ENCODE data around the gene RDH13.

DNA sequence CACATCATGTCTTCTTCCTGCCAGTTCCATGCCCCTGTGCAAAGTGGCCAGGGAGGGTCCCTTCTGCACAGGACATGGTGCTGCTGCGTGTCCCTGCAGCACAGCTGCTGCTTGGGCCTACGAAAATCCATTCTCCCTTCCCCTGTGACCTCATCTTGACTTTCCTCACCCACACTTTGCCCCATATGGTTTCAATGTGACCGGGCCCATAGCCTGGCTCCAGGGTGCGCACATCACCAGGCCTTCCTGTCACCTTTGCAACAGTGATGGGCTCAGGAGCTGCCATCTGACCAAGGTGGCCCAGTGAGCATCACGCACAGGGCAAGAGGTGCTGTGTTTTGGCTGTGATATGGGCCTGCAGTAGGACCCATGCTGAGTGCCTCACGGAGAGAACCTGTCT is 43.6 kb upstream of the RDH13 start:
- TF ChIP-seq, protein P1, sequence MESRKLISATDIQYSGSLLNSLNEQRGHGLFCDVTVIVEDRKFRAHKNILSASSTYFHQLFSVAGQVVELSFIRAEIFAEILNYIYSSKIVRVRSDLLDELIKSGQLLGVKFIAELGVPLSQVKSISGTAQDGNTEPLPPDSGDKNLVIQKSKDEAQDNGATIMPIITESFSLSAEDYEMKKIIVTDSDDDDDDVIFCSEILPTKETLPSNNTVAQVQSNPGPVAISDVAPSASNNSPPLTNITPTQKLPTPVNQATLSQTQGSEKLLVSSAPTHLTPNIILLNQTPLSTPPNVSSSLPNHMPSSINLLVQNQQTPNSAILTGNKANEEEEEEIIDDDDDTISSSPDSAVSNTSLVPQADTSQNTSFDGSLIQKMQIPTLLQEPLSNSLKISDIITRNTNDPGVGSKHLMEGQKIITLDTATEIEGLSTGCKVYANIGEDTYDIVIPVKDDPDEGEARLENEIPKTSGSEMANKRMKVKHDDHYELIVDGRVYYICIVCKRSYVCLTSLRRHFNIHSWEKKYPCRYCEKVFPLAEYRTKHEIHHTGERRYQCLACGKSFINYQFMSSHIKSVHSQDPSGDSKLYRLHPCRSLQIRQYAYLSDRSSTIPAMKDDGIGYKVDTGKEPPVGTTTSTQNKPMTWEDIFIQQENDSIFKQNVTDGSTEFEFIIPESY (IDR thresholded peaks at IDR 0.05; ENCODE audit: borderline replicate concordance, low read depth) = no peak
- no peak for TF ChIP-seq ELF1 (IDR thresholded peaks at IDR 0.05)
- TF ChIP-seq EZH2phosphoT487 (IDR thresholded peaks at IDR 0.05; ENCODE audit: borderline replicate concordance, low read depth) = no peak
- no peak for TF ChIP-seq USF2 (IDR thresholded peaks at IDR 0.05; ENCODE audit: borderline replicate concordance, low read depth, low read length)
- TF ChIP-seq JUND (IDR thresholded peaks at IDR 0.05) = no peak
- TF ChIP-seq TAF1 (IDR thresholded peaks at IDR 0.05; ENCODE audit: borderline replicate concordance, low read depth, low read length) = no peak
- TF ChIP-seq EP300 (IDR thresholded peaks at IDR 0.05; ENCODE audit: borderline replicate concordance in 1 of 2, low read depth in 1 of 2, low read length in 1 of 2) = no peak
- no peak for TF ChIP-seq REST (IDR thresholded peaks at IDR 0.05; ENCODE audit: low read depth, low read length)
- no peak for TF ChIP-seq GABPA (IDR thresholded peaks at IDR 0.05; ENCODE audit: low read depth)
- TF ChIP-seq, protein P2, sequence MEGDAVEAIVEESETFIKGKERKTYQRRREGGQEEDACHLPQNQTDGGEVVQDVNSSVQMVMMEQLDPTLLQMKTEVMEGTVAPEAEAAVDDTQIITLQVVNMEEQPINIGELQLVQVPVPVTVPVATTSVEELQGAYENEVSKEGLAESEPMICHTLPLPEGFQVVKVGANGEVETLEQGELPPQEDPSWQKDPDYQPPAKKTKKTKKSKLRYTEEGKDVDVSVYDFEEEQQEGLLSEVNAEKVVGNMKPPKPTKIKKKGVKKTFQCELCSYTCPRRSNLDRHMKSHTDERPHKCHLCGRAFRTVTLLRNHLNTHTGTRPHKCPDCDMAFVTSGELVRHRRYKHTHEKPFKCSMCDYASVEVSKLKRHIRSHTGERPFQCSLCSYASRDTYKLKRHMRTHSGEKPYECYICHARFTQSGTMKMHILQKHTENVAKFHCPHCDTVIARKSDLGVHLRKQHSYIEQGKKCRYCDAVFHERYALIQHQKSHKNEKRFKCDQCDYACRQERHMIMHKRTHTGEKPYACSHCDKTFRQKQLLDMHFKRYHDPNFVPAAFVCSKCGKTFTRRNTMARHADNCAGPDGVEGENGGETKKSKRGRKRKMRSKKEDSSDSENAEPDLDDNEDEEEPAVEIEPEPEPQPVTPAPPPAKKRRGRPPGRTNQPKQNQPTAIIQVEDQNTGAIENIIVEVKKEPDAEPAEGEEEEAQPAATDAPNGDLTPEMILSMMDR (IDR thresholded peaks at IDR 0.05) = no peak
